HEK293 (cell line): ENCODE results near the gene ISG15.
A peak's percentile ranks its signal among the peaks of the same experiment; 100 is the strongest.

Source experiments
- BCL11A ChIP-seq: fragments of 450-650 bp; formaldehyde crosslinking; IDR thresholded peaks from 2 replicates; pipeline ENCODE4 v1.5.1; 2016; ENCODE audit warnings: low read depth, missing biosample characterization, missing genetic modification characterization
- ELK4 ChIP-seq: IDR thresholded peaks from 2 replicates; pipeline ENCODE4 v1.6.1; 2011; ENCODE audit warnings: mild to moderate bottlenecking, low read depth, low read length, borderline replicate concordance
- KLF10 ChIP-seq: fragments of 450-650 bp; IDR thresholded peaks from 2 replicates; pipeline ENCODE4 v1.5.1; 2018; ENCODE audit warnings: missing biosample characterization, mild to moderate bottlenecking, missing genetic modification characterization
- KLF16 ChIP-seq: fragments of 450-650 bp; formaldehyde crosslinking; IDR thresholded peaks from 2 replicates; pipeline ENCODE4 v1.5.1; 2017; ENCODE audit warnings: missing biosample characterization, missing genetic modification characterization
- KLF7 ChIP-seq: fragments of 450-650 bp; formaldehyde crosslinking; IDR thresholded peaks from 2 replicates; pipeline ENCODE4 v1.5.1; 2016; ENCODE audit warnings: missing biosample characterization, missing genetic modification characterization, borderline replicate concordance
- KLF8 ChIP-seq: fragments of 450-650 bp; formaldehyde crosslinking; IDR thresholded peaks from 2 replicates; pipeline ENCODE4 v1.5.1; 2016; ENCODE audit warnings: missing biosample characterization, missing genetic modification characterization
- REPIN1 ChIP-seq: fragments of 450-650 bp; formaldehyde crosslinking; IDR thresholded peaks from 2 replicates; pipeline ENCODE4 v1.5.1; 2017; ENCODE audit warnings: missing biosample characterization, missing genetic modification characterization, low read depth
- SP7 ChIP-seq: fragments of 450-650 bp; formaldehyde crosslinking; IDR thresholded peaks from 2 replicates; pipeline ENCODE4 v1.5.1; 2016; ENCODE audit warnings: missing biosample characterization, missing genetic modification characterization
- ZBTB1 ChIP-seq: fragments of 450-650 bp; formaldehyde crosslinking; IDR thresholded peaks from 2 replicates; pipeline ENCODE4 v1.5.1; 2016; ENCODE audit warnings: missing biosample characterization, missing genetic modification characterization
- ZBTB48 ChIP-seq: fragments of 450-650 bp; formaldehyde crosslinking; IDR thresholded peaks from 2 replicates; pipeline ENCODE4 v1.5.1; 2016; ENCODE audit warnings: missing biosample characterization, missing genetic modification characterization
- ZBTB7A ChIP-seq: fragments of 450-650 bp; formaldehyde crosslinking; IDR thresholded peaks from 2 replicates; pipeline ENCODE4 v1.5.1; 2016; ENCODE audit warnings: low read depth, missing biosample characterization, missing genetic modification characterization
- ZBTB8A ChIP-seq: fragments of 450-650 bp; formaldehyde crosslinking; IDR thresholded peaks from 2 replicates; pipeline ENCODE4 v1.5.1; 2016; ENCODE audit warnings: missing biosample characterization, missing genetic modification characterization
- ZEB2 ChIP-seq: fragments of 450-650 bp; formaldehyde crosslinking; IDR thresholded peaks from 2 replicates; pipeline ENCODE4 v1.5.1; 2016; ENCODE audit warnings: missing biosample characterization, missing genetic modification characterization
- ZNF10 ChIP-seq: fragments of 450-650 bp; formaldehyde crosslinking; IDR thresholded peaks from 2 replicates; pipeline ENCODE4 v1.5.1; 2017; ENCODE audit warnings: missing biosample characterization, missing genetic modification characterization
- ZNF140 ChIP-seq: fragments of 450-650 bp; formaldehyde crosslinking; IDR thresholded peaks from 2 replicates; pipeline ENCODE4 v1.5.1; 2016; ENCODE audit warnings: missing biosample characterization, missing genetic modification characterization
- ZNF148 ChIP-seq: fragments of 450-650 bp; formaldehyde crosslinking; IDR thresholded peaks from 2 replicates; pipeline ENCODE4 v1.5.0; 2017; ENCODE audit warnings: missing biosample characterization, missing genetic modification characterization, borderline replicate concordance
- ZNF211 ChIP-seq: fragments of 450-650 bp; formaldehyde crosslinking; IDR thresholded peaks from 2 replicates; pipeline ENCODE4 v1.5.1; 2016; ENCODE audit warnings: low read depth, missing biosample characterization, missing genetic modification characterization
- ZNF26 ChIP-seq: fragments of 450-650 bp; formaldehyde crosslinking; IDR thresholded peaks from 2 replicates; pipeline ENCODE4 v1.5.1; 2016; ENCODE audit warnings: missing biosample characterization, missing genetic modification characterization
- ZNF292 ChIP-seq: fragments of 450-650 bp; formaldehyde crosslinking; IDR thresholded peaks from 2 replicates; pipeline ENCODE4 v1.5.1; 2016; ENCODE audit warnings: low read depth, missing biosample characterization, missing genetic modification characterization, borderline replicate concordance
- ZNF324 ChIP-seq: fragments of 450-650 bp; formaldehyde crosslinking; IDR thresholded peaks from 2 replicates; pipeline ENCODE4 v1.5.1; 2016; ENCODE audit warnings: missing biosample characterization, missing genetic modification characterization
- ZNF335 ChIP-seq: fragments of 450-650 bp; formaldehyde crosslinking; conservative IDR thresholded peaks from 2 replicates; pipeline ENCODE4 v1.5.1; 2016; ENCODE audit warnings: missing biosample characterization, missing genetic modification characterization
- ZNF394 ChIP-seq: fragments of 450-650 bp; formaldehyde crosslinking; IDR thresholded peaks from 2 replicates; pipeline ENCODE4 v1.5.1; 2016; ENCODE audit warnings: missing biosample characterization, missing genetic modification characterization, mild to moderate bottlenecking, moderate library complexity, borderline replicate concordance
- ZNF398 ChIP-seq: fragments of 450-650 bp; formaldehyde crosslinking; IDR thresholded peaks from 2 replicates; pipeline ENCODE4 v1.5.1; 2017; ENCODE audit warnings: missing biosample characterization, missing genetic modification characterization
- ZNF426 ChIP-seq: fragments of 450-650 bp; formaldehyde crosslinking; IDR thresholded peaks from 2 replicates; pipeline ENCODE4 v1.5.1; 2017; ENCODE audit warnings: missing biosample characterization, missing genetic modification characterization, mild to moderate bottlenecking, inconsistent platforms, moderate library complexity
- ZNF521 ChIP-seq: fragments of 450-650 bp; formaldehyde crosslinking; IDR thresholded peaks from 2 replicates; pipeline ENCODE4 v1.5.1; 2017; ENCODE audit warnings: missing biosample characterization, mild to moderate bottlenecking, missing genetic modification characterization
- ZNF529 ChIP-seq: fragments of 450-650 bp; formaldehyde crosslinking; IDR thresholded peaks from 2 replicates; pipeline ENCODE4 v1.5.1; 2017; ENCODE audit warnings: missing genetic modification characterization, missing biosample characterization; ENCODE audit not compliant: insufficient replicate concordance
- ZNF530 ChIP-seq: fragments of 450-650 bp; formaldehyde crosslinking; IDR thresholded peaks from 2 replicates; pipeline ENCODE4 v1.5.1; 2016; ENCODE audit warnings: low read depth, missing biosample characterization, missing genetic modification characterization
- ZNF548 ChIP-seq: fragments of 450-650 bp; formaldehyde crosslinking; IDR thresholded peaks from 2 replicates; pipeline ENCODE4 v1.5.1; 2016; ENCODE audit warnings: missing biosample characterization, missing genetic modification characterization
- ZNF658 ChIP-seq: fragments of 450-650 bp; formaldehyde crosslinking; IDR thresholded peaks from 2 replicates; pipeline ENCODE4; 2016; ENCODE audit warnings: missing biosample characterization, missing genetic modification characterization
- ZNF701 ChIP-seq: fragments of 450-650 bp; formaldehyde crosslinking; IDR thresholded peaks from 2 replicates; pipeline ENCODE4 v1.5.1; 2016; ENCODE audit warnings: missing biosample characterization, missing genetic modification characterization
- ZNF747 ChIP-seq: fragments of 450-650 bp; formaldehyde crosslinking; IDR thresholded peaks from 2 replicates; pipeline ENCODE4 v1.5.1; 2016; ENCODE audit warnings: missing biosample characterization, missing genetic modification characterization
- ZNF768 ChIP-seq: fragments of 450-650 bp; formaldehyde crosslinking; IDR thresholded peaks from 2 replicates; pipeline ENCODE4 v1.5.1; 2018; ENCODE audit warnings: missing biosample characterization, mild to moderate bottlenecking, missing genetic modification characterization
- ZNF777 ChIP-seq: fragments of 450-650 bp; formaldehyde crosslinking; IDR thresholded peaks from 2 replicates; pipeline ENCODE4 v1.5.1; 2017; ENCODE audit warnings: missing biosample characterization, missing genetic modification characterization, borderline replicate concordance
- ZNF837 ChIP-seq: fragments of 450-650 bp; formaldehyde crosslinking; IDR thresholded peaks from 2 replicates; pipeline ENCODE4 v1.5.1; 2016; ENCODE audit warnings: missing biosample characterization, missing genetic modification characterization

The ISG15 gene

DNA sequence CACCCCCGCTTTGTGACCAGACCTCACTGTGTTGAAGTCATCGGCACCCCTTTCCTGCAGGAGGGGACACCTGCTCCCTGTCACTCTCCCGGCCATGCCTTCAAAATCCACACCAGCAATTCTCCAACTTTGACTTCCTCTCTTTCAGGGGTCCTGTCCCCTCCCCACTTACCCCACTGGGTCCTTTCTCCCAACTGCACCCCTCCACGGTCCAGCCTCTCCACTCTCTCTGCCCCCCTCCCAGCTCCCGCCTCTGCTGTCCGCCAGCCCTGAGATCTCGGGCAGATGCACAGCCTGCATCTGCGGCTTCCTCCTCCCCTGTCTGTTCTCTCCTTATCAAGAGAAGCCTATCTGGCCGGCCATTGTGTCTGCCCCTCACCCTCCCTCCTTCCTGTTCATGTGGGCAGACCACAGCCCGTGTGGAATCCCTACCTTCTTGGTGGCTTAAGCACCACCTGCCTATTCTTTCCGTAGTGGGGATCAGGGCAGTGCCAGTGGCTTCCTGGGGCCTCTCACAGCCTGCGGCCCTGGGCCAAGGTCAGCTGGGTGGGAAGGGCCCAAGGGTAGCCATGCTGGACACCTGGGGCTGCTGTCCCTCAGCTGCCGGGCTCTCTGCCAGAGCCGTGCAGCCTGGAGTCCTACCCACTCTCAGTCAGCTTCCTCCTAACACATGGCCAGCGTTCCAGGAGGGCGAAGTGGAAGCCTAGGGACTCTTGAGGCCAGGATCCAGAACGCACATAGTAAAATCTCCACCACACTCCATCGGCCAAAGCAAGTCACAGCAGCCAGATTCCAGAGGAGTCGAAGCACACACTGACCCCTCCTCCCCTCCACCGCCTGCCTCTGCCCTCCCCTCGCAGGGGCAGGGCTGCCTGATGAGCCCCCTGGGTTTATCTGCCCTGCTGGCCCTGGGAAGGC lies 8.3 kb upstream of the ISG15 start (continued):
- no peak for TF ChIP-seq ZNF26
- no peak for TF ChIP-seq ZNF140 (tag by site-specific recombination)
- TF ChIP-seq ZNF548 = no peak
- no peak for TF ChIP-seq ZNF837 (tag by site-specific recombination)
- no peak for TF ChIP-seq ZNF335 (tag by site-specific recombination)
- TF ChIP-seq ZBTB1 (tag by site-specific recombination) = no peak
- no peak for TF ChIP-seq ZNF658 (tag by site-specific recombination)
- TF ChIP-seq ZNF701 (tag by site-specific recombination) = no peak
- TF ChIP-seq SP7 (tag by site-specific recombination) = peak; percentile 34; the same call in 1 of the 2 replicates
- TF ChIP-seq ZNF529 = no peak
- no peak for TF ChIP-seq ZBTB8A (tag by site-specific recombination)
- TF ChIP-seq ELK4 = no peak
- no peak; the same call in 1 of the 2 replicates for TF ChIP-seq ZEB2 (tag by site-specific recombination)
- TF ChIP-seq ZNF148 (tag by site-specific recombination) = no peak
- TF ChIP-seq ZNF10 (tag by site-specific recombination) = no peak
- no peak for TF ChIP-seq ZNF530 (tag by site-specific recombination)
- no peak for TF ChIP-seq ZNF211 (tag by site-specific recombination)
- no peak for TF ChIP-seq ZBTB48 (tag by site-specific recombination)
- no peak for TF ChIP-seq ZNF768 (tag by site-specific recombination)
- TF ChIP-seq ZNF398 (tag by site-specific recombination) = no peak
- no peak for TF ChIP-seq ZNF777 (tag by site-specific recombination)
- TF ChIP-seq KLF8 = no peak
- no peak for TF ChIP-seq ZNF324 (tag by site-specific recombination)
- no peak for TF ChIP-seq ZBTB7A (tag by site-specific recombination)
- TF ChIP-seq ZNF426 (tag by site-specific recombination) = no peak
- TF ChIP-seq BCL11A = 0 out of 2 replicates have a peak, but pooled peaks have one; percentile 6
- no peak for TF ChIP-seq KLF10
- TF ChIP-seq ZNF394 = no peak
- TF ChIP-seq REPIN1 (tag by site-specific recombination) = no peak
- no peak for TF ChIP-seq ZNF521 (tag by site-specific recombination)
- TF ChIP-seq ZNF292 (tag by site-specific recombination) = no peak
- no peak for TF ChIP-seq KLF16 (tag by site-specific recombination)
- TF ChIP-seq ZNF747 (tag by site-specific recombination) = no peak
- no peak for TF ChIP-seq KLF7 (tag by site-specific recombination)
